Liver (tissue), 9 donors: ENCODE results near the gene PPFIA4. TPM values are rescaled to one million over a fixed set of nuclear protein-coding genes. Genes with fewer than 3 reads are reported as not detected.

ENCODE experiments used
- DNase-seq: peaks from one replicate; pipeline ENCODE4 v3.0.0-alpha.2; 2017; ENCODE audit warnings: low spot score
- H3K27ac ChIP-seq, 2 donors: one replicate each; pipeline ENCODE4 v1.7.0; 2013; ENCODE audit warnings: inconsistent platforms in 2 of 2, low read length in 2 of 2, control low read depth in 1 of 2, low read depth in 1 of 2, mild to moderate bottlenecking in 1 of 2
- H3K27me3 ChIP-seq, 4 donors: one replicate each; pipeline versions ENCODE4 v1.6.1 to v1.7.0; 2013; ENCODE audit warnings: low read length in 3 of 4, inconsistent platforms in 1 of 4, mild to moderate bottlenecking in 1 of 4, moderate library complexity in 1 of 4; ENCODE audit not compliant: control insufficient read depth in 4 of 4, insufficient read depth in 4 of 4
- H3K36me3 ChIP-seq, 4 donors: one replicate each; pipeline versions ENCODE4 v1.6.1 to v1.7.0; 2013; ENCODE audit warnings: low read length in 3 of 4, mild to moderate bottlenecking in 3 of 4, low read depth in 1 of 4, moderate library complexity in 1 of 4; ENCODE audit not compliant: control insufficient read depth in 4 of 4, insufficient read depth in 3 of 4
- H3K4me1 ChIP-seq, 4 donors: one replicate each; pipeline versions ENCODE4 v1.6.1 to v1.7.0; 2013; ENCODE audit warnings: low read length in 3 of 4, mild to moderate bottlenecking in 3 of 4, moderate library complexity in 1 of 4; ENCODE audit not compliant: control insufficient read depth in 4 of 4, insufficient read depth in 4 of 4
- H3K4me3 ChIP-seq, 3 donors: one replicate each; pipeline versions ENCODE4 v1.6.1 to v1.7.0; 2013; ENCODE audit warnings: low read length in 3 of 3, control low read depth in 1 of 3, low read depth in 1 of 3, mild to moderate bottlenecking in 1 of 3
- H3K9ac ChIP-seq, 2 donors: one replicate each; pipeline ENCODE4 v1.7.0; 2013; ENCODE audit warnings: low read length in 2 of 2, mild to moderate bottlenecking in 2 of 2, moderate library complexity in 2 of 2, control low read depth in 1 of 2, low read depth in 1 of 2
- H3K9me3 ChIP-seq, 4 donors: one replicate each; pipeline versions ENCODE4 v1.6.1 to v1.7.0; 2013; ENCODE audit warnings: low read length in 3 of 4; ENCODE audit not compliant: control insufficient read depth in 4 of 4
- CTCF ChIP-seq: fragments of 150-350 bp; IDR thresholded peaks from 2 replicates; pipeline ENCODE4 v1.5.1; 2017; ENCODE audit warnings: improper control_type of control experiment, low read depth, low read length; ENCODE audit not compliant: missing input control
- FOXA2 ChIP-seq: IDR thresholded peaks from 2 replicates; pipeline ENCODE4 v1.6.1; 2016; ENCODE audit warnings: antibody characterized with exemption
- GABPA ChIP-seq, 2 donors: IDR thresholded peaks in 1 of 2; conservative IDR thresholded peaks in 1 of 2; 2 replicates each; pipeline ENCODE4 v1.6.1; 2016; ENCODE audit warnings: antibody characterized with exemption in 2 of 2, mild to moderate bottlenecking in 1 of 2, moderate library complexity in 1 of 2
- HNF4A ChIP-seq, 2 donors: conservative IDR thresholded peaks; 2 replicates each; pipeline ENCODE4 v1.6.1; 2016; ENCODE audit warnings: antibody characterized with exemption in 2 of 2, mild to moderate bottlenecking in 2 of 2
- HNF4G ChIP-seq: IDR thresholded peaks from 2 replicates; pipeline ENCODE4 v1.6.1; 2016; ENCODE audit warnings: antibody characterized with exemption
- JUND ChIP-seq, 2 donors: IDR thresholded peaks; 2 replicates each; pipeline ENCODE4 v1.6.1; 2016; ENCODE audit warnings: antibody characterized with exemption in 2 of 2
- NR2F2 ChIP-seq: IDR thresholded peaks from 2 replicates; pipeline ENCODE4 v1.6.1; 2016; ENCODE audit warnings: antibody characterized with exemption
- REST ChIP-seq: IDR thresholded peaks from 2 replicates; pipeline ENCODE4 v1.6.1; 2016; ENCODE audit warnings: antibody characterized with exemption, mild to moderate bottlenecking
- RXRA ChIP-seq, 2 donors: IDR thresholded peaks; 2 replicates each; pipeline ENCODE4 v1.6.1; 2017 to 2018; ENCODE audit warnings: antibody characterized with exemption in 2 of 2, mild to moderate bottlenecking in 1 of 2
- SP1 ChIP-seq: IDR thresholded peaks from 2 replicates; pipeline ENCODE4 v1.6.1; 2018; ENCODE audit warnings: antibody characterized with exemption, mild to moderate bottlenecking
- YY1 ChIP-seq: IDR thresholded peaks from 2 replicates; pipeline ENCODE4 v1.6.1; 2016; ENCODE audit warnings: antibody characterized with exemption, mild to moderate bottlenecking
- ZBTB33 ChIP-seq: IDR thresholded peaks from 2 replicates; pipeline ENCODE4 v1.6.1; 2016; ENCODE audit warnings: antibody characterized with exemption
- WGBS: extraction: QIAGEN DNeasy Blood & Tissue Kit; methylation state at CpG from one replicate; pipeline ENCODE4 v1.1.7; 2013; 5-methylcytosine and 5-hydroxymethylcytosine counted together
- polyA plus RNA-seq, 2 donors: library from polyadenylated mRNA; stranded (reverse) in 1 of 2; unstranded in 1 of 2; fragments of 200-250 nt in 1 of 2; fragments of >200 nt in 1 of 2; fragmentation: Nextera tagmentation in 1 of 2; extraction: Ambion mirVana in 1 of 2; gene quantifications; one replicate each; pipeline versions ENCODE4 v1.2.1 to v1.2.3, GENCODE V29; 2013 to 2015
- total RNA-seq, 2 donors: library from RNA; depleted of rRNA; stranded (reverse); fragments of >200 nt; gene quantifications; one replicate each; pipeline ENCODE4 v1.2.3, GENCODE V29; 2014
- TF ChIP-seq, protein P1 (sequence below): IDR thresholded peaks from 2 replicates; pipeline ENCODE4 v1.6.1; 2016; ENCODE audit warnings: antibody characterized with exemption
- TF ChIP-seq, protein P2 (sequence below): IDR thresholded peaks from 2 replicates; pipeline ENCODE4 v1.6.1; 2016; ENCODE audit warnings: antibody characterized with exemption
- donor health status: healthy.
- donor health status: healthy.
- donor health status: healthy.
- donor health status: healthy.
- donor health status: healthy.

Gene PPFIA4
- total and polyA plus RNA-seq, 4 donors, result 0.07 to 0.33 (median 0.15) TPM

DNA sequence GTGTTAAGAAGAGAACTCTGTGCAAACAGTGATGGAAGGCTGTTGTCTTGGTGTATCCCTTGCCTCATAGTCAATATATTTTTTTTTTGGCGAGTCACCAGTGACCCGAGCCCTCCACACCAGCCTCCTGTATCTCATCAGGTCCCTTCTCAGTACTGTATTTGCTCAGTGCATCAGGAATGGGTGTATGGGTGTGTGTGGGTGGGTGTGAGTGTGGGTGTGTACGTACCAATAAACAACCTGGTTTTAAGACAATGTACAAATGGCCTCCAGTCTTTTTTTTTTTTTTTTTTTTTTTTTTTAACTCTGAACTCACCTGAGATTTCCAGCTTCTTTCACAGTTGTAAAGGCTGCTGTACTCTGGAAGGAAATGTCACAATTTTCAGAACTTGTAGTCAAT is 52.2 kb downstream of the PPFIA4 start (continued):
- TF ChIP-seq REST, result no peak
- no peak for TF ChIP-seq ZBTB33

GRCh38 chr1:203080456-203080855 is 54.2 kb downstream of the PPFIA4 start:
- Histone ChIP-seq H3K9ac (no peak overlapping the region), H3K27me3 (peaks cover 0 to 3% (median 0%) of the 10 kb centered on the region in 4 donors), H3K4me1 (peaks cover 0 to 17% (median 2%) of the 10 kb centered on the region in 4 donors), H3K9me3 (no peaks in the 10 kb centered on the region), H3K36me3 (no peaks in the 10 kb centered on the region), H3K27ac (no peak overlapping the region), H3K4me3 (no peak overlapping the region)
- TF ChIP-seq GABPA (IDR thresholded peaks at IDR 0.05 in 1 of 2, conservative IDR thresholded peaks at IDR 0.05 in 1 of 2), result no peak
- TF ChIP-seq, protein P1, sequence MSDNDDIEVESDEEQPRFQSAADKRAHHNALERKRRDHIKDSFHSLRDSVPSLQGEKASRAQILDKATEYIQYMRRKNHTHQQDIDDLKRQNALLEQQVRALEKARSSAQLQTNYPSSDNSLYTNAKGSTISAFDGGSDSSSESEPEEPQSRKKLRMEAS, result no peak
- TF ChIP-seq YY1, result no peak
- TF ChIP-seq RXRA (IDR thresholded peaks at IDR 0.05), result no peak
- no peak for TF ChIP-seq NR2F2
- no peak for TF ChIP-seq JUND (IDR thresholded peaks at IDR 0.05)
- TF ChIP-seq FOXA2, result no peak
- TF ChIP-seq, protein P2, sequence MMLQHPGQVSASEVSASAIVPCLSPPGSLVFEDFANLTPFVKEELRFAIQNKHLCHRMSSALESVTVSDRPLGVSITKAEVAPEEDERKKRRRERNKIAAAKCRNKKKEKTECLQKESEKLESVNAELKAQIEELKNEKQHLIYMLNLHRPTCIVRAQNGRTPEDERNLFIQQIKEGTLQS, result no peak
- TF ChIP-seq HNF4A (conservative IDR thresholded peaks at IDR 0.05), result no peak
- no peak for TF ChIP-seq HNF4G
- TF ChIP-seq CTCF, result no peak
- TF ChIP-seq SP1, result no peak
- TF ChIP-seq ZBTB33, result no peak
- 89% methylated on average over 5 of the region's 5 CpGs for WGBS
- no peak for DNase-seq
